HFFc6 (cell line): ENCODE measurements around the gene ZNF778. TPM values are rescaled to one million over a fixed set of nuclear protein-coding genes. Genes with fewer than 3 reads are reported as not detected.
"Not testable (repeated sequence)": the region's sequence is repeated elsewhere in the genome, so short reads cannot be mapped to it uniquely, and the experiment has no call there.

Experiments
- DNase-seq: peaks from one replicate; pipeline ENCODE4 v3.0.0-alpha.2; 2018
- H3K27ac Mint-ChIP-seq: 2 replicates; pipeline ENCODE4 v1.8.0; 2020; ENCODE audit warnings: mild to moderate bottlenecking, mixed read lengths
- H3K27me3 Mint-ChIP-seq: 2 replicates; pipeline ENCODE4 v1.8.0; 2021; ENCODE audit warnings: mild to moderate bottlenecking, moderate library complexity, mixed read lengths; ENCODE audit not compliant: insufficient read depth
- H3K36me3 Mint-ChIP-seq: 2 replicates; pipeline ENCODE4 v1.8.0; 2021; ENCODE audit warnings: low read depth, mixed read lengths
- H3K4me1 Mint-ChIP-seq: 2 replicates; pipeline ENCODE4 v1.8.0; 2020; ENCODE audit warnings: low read depth, mixed read lengths
- H3K4me3 Mint-ChIP-seq: 2 replicates; pipeline ENCODE4 v1.8.0; 2020; ENCODE audit warnings: mild to moderate bottlenecking, moderate library complexity, mixed read lengths
- H3K9me3 Mint-ChIP-seq: 2 replicates; pipeline ENCODE4 v1.8.0; 2020; ENCODE audit warnings: mild to moderate bottlenecking, mixed read lengths
- CTCF ChIP-seq: fragments of 200-600 bp; sonication (generic); IDR thresholded peaks from 2 replicates; pipeline ENCODE4 v1.5.0; 2021; ENCODE audit warnings: antibody characterized with exemption, mild to moderate bottlenecking
- total RNA-seq, 6 experiments: library from RNA; stranded (reverse); fragmentation: NEBNext Ultra II Directional; extraction: Animal tissue kit (Norgen Biotek cat#: 25700); gene quantifications; 2 replicates in 1 of 6; 3 replicates in 5 of 6; pipeline ENCODE4 v1.2.3, GENCODE V29; 2021

Gene ZNF778
- total RNA-seq, 6 experiments from 2014 or later, result 6.8 to 8.1 (median 7.5) TPM

GRCh38 chr16:89257281-89257731, 39.8 kb downstream of the ZNF778 start:
- no peak overlapping the region for H3K27ac Mint-ChIP-seq
- H3K4me3 Mint-ChIP-seq, result peak overlapping the region; percentile 67
- no peak for DNase-seq

GRCh38 chr16:89257757-89258465, 40.4 kb downstream of the ZNF778 start:
- Mint-ChIP-seq H3K4me1 (peaks cover 10% of the 10 kb centered on the region), H3K36me3 (peaks cover 6% of the 10 kb centered on the region), H3K27ac (peak overlapping the region; percentile 20; the same call in 1 of the 2 replicates), H3K9me3 (peaks cover 7% of the 10 kb centered on the region), H3K27me3 (peaks cover 9% of the 10 kb centered on the region), H3K4me3 (peak overlapping the region; percentile 67)
- no peak for TF ChIP-seq CTCF
- no peak for DNase-seq

More at GRCh38 chr16:89257281-89257731, 39.8 kb downstream of the ZNF778 start:
- TF ChIP-seq CTCF, result no peak
- Mint-ChIP-seq H3K4me1 (peaks cover 10% of the 10 kb centered on the region), H3K9me3 (peaks cover 7% of the 10 kb centered on the region), H3K27me3 (peaks cover 9% of the 10 kb centered on the region), H3K36me3 (peaks cover 6% of the 10 kb centered on the region)

- peaks cover 10% of the 10 kb centered on the region for H3K4me1 Mint-ChIP-seq
- not testable (repeated sequence) for H3K36me3 Mint-ChIP-seq, H3K27me3 Mint-ChIP-seq, H3K27ac Mint-ChIP-seq, DNase-seq, H3K9me3 Mint-ChIP-seq, H3K4me3 Mint-ChIP-seq
Measured at GRCh38 chr16:89259901-89260300, 42.4 kb downstream of the ZNF778 start.

GRCh38 chr16:89261691-89262563, 44.4 kb downstream of the ZNF778 start:
- Mint-ChIP-seq H3K4me1 (peaks cover 10% of the 10 kb centered on the region), H3K9me3 (peaks cover 7% of the 10 kb centered on the region; the same call in 1 of the 2 replicates), H3K36me3 (peaks cover 6% of the 10 kb centered on the region), H3K27ac (peak overlapping the region; percentile 8), H3K4me3 (no peak overlapping the region; the same call in 1 of the 2 replicates), H3K27me3 (peaks cover 16% of the 10 kb centered on the region)
- no peak for DNase-seq
- TF ChIP-seq CTCF, result no peak

GRCh38 chr16:89264800-89265550, 47.5 kb downstream of the ZNF778 start:
- H3K36me3 Mint-ChIP-seq, result peaks cover 8% of the 10 kb centered on the region
- no peaks in the 10 kb centered on the region for H3K9me3 Mint-ChIP-seq
- peaks cover 10% of the 10 kb centered on the region for H3K27me3 Mint-ChIP-seq

More at GRCh38 chr16:89264800-89265550, 47.5 kb downstream of the ZNF778 start:
- TF ChIP-seq CTCF, result no peak
- no peak overlapping the region for H3K27ac Mint-ChIP-seq
- peaks cover 14% of the 10 kb centered on the region for H3K4me1 Mint-ChIP-seq
- H3K4me3 Mint-ChIP-seq, result no peak overlapping the region
- no peak for DNase-seq
